AG08396 (cell line): ENCODE data around the gene COP1.
A peak's percentile ranks its signal among the peaks of the same experiment; 100 is the strongest.
"Not testable (repeated sequence)": the region's sequence is repeated elsewhere in the genome, so short reads cannot be mapped to it uniquely, and the experiment has no call there.

Source experiments
- DNase-seq: peaks from one replicate; pipeline ENCODE4 v3.0.0; 2012; ENCODE audit warnings: low spot score, mixed read lengths

Gene COP1

GRCh38 chr1:176206961-176207902 lies at the start of gene COP1:
COP1 (minus strand) TSS chr1:176207286; CDS start chr1:176206978, 308 bp downstream.
- DNase-seq, result peak; percentile 99

GRCh38 chr1:176252191-176252590 lies 45.1 kb upstream of the COP1 start:
- no peak for DNase-seq

- DNase-seq, result no peak
These were observed 37.8 kb upstream of the COP1 start for GRCh38 chr1:176244851-176245250.

GRCh38 chr1:176243746-176244145 lies 36.7 kb upstream of the COP1 start:
- peak; percentile 12 for DNase-seq

GRCh38 chr1:176241385-176242015 lies 34.4 kb upstream of the COP1 start:
- peak; percentile 29 for DNase-seq

- DNase-seq, result not testable (repeated sequence)
These were observed 26.6 kb upstream of the COP1 start for GRCh38 chr1:176233657-176234056.

GRCh38 chr1:176227579-176227978 lies 20.5 kb upstream of the COP1 start:
- no peak for DNase-seq

- no peak for DNase-seq
These were observed 18.8 kb upstream of the COP1 start for GRCh38 chr1:176225911-176226310.

- no peak for DNase-seq
These were observed 18.4 kb upstream of the COP1 start for GRCh38 chr1:176225479-176225875.

GRCh38 chr1:176222196-176222595 lies 15.1 kb upstream of the COP1 start:
- no peak for DNase-seq

- DNase-seq, result no peak
These were observed 13.1 kb upstream of the COP1 start for GRCh38 chr1:176220100-176220689.

- DNase-seq, result no peak
These were observed 10.5 kb upstream of the COP1 start for GRCh38 chr1:176217461-176218099.

- DNase-seq, result no peak
These were observed 8.9 kb upstream of the COP1 start for GRCh38 chr1:176216031-176216430.

GRCh38 chr1:176211396-176212165 lies 4.5 kb upstream of the COP1 start:
- DNase-seq, result no peak

- no peak for DNase-seq
These were observed 948 bp upstream of the COP1 start for GRCh38 chr1:176208034-176208433.

GRCh38 chr1:176206006-176206960 lies 803 bp downstream of the COP1 start:
- DNase-seq, result peak; percentile 50

GRCh38 chr1:176205332-176205914 lies 1.7 kb downstream of the COP1 start:
- DNase-seq, result peak; percentile 22

GRCh38 chr1:176204655-176205054 lies 2.4 kb downstream of the COP1 start:
- not testable (repeated sequence) for DNase-seq

- DNase-seq, result no peak
These were observed 3.4 kb downstream of the COP1 start for GRCh38 chr1:176203735-176204134.

GRCh38 chr1:176201568-176201967 lies 5.5 kb downstream of the COP1 start:
- no peak for DNase-seq
